HL-60/S4 treated with phorbol 12-myristate 13-acetate at 8.2 ng/mL for 4 days and 3 days (cell line): ENCODE results near the gene IL1RAP.

Source experiments
- in situ Hi-C: fragments of 300-500 bp; cut with MboI; formaldehyde crosslinking; loops from 2 replicates; pipeline ENCODE4 v1.15.0; 2022; ENCODE audit warnings: low sequenced_read_pairs

The IL1RAP gene

GRCh38 chr3:190701096-190701532 lies 187.2 kb downstream of the IL1RAP start:
- in situ Hi-C loops = no loop called here

GRCh38 chr3:190706582-190706981 lies 192.7 kb downstream of the IL1RAP start:
- in situ Hi-C loops = no loop called here
